ENCODE measurements around the gene ZNF697.
"Not testable (repeated sequence)": the region's sequence is repeated elsewhere in the genome, so short reads cannot be mapped to it uniquely, and the experiment has no call there.

The ZNF697 gene

GRCh38 chr1:119626841-119627240, 21.2 kb downstream of the ZNF697 start:
- DNase-seq: no peak

- no peak for DNase-seq
Observed at GRCh38 chr1:119626011-119626545, 22.0 kb downstream of the ZNF697 start.

DNA sequence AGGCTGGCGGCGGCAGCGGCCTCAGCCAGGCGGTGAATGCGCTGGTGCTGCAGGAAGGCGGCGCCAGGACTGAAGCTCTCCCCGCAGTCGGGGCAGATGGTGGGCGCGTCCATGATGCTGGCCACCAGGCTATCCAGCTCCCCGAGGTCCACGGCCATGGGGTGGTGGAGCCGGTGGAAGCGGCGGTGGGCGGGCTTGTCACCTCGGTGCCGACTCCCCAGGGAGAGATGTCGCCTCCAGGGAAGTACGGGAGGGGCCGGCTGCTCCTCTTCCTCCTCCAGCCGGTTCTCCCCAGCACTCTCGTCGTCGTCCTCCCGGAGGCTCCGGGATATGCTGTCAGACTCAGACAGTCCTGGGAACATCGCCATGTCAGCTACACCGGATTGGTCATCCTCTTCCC, 24.4 kb downstream of the ZNF697 start:
- DNase-seq: no peak

- DNase-seq: no peak
Observed at GRCh38 chr1:119623193-119623515, 24.9 kb downstream of the ZNF697 start.

DNA sequence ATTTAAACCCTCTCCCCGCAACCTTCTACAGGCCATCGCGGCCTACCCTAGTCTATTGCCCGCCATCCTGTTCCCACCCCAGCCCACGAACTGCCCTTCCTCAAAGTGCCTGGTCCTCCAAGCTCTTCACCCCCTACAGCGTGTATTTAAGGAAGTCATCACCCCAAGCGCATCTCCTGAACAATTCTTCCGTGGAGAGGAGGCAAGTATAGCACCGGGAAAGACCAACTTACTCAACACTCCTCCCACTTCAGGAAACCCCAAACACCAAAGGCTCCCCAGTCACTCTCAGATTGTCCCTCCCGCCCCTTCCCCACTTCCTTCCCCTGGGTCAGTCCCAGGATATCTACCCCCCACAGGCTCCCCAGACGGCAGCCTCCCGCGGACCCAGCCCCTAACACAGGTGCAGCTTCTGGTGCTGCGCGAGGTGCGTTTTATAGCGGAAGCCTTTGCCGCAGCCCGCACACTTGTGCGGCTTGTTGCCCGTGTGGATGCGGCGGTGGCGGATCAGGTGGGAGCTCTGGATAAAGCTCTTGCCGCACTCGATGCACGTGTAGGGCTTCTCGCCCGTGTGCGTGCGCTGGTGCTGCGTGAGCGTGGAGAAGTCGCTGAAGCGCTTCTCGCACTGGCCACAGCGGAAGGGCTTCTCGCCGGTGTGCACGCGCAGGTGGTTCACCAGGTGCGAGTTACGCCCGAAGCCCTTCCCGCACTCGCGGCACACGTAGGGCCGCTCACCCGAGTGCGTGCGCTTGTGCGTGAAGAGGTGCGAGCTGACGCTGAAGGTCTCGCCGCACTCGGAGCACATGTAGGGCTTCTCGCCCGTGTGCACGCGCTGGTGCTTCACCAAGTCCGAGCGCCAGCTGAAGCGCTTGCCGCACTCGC, 25.5 kb downstream of the ZNF697 start:
- DNase-seq: no peak

DNA sequence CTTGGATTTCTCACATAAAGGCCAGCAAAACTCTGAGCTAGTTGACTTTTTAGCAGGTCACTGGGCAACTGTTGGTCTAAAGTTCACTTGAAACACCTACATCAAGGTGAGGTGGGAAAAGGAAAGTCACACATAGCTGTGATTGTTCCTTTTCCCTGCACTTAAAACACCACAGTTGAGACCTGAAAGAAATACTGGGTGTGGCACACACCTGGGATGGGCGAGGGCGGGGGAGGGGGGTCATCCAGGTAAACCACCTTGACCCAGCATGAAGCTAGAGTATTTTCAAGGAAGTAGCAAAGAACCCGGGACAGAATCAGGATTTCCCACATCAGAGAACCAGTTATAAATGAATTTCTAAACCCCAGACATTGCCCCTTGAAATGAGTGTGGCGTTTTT, 26.4 kb downstream of the ZNF697 start:
- no peak for DNase-seq

- no peak for DNase-seq
Observed at GRCh38 chr1:119617751-119618691, 30.0 kb downstream of the ZNF697 start.

- DNase-seq: not testable (repeated sequence)
Observed at GRCh38 chr1:119616748-119617147, 31.3 kb downstream of the ZNF697 start.

- not testable (repeated sequence) for DNase-seq
Observed at GRCh38 chr1:119615100-119615499, 33.0 kb downstream of the ZNF697 start.

- peak; percentile 66 for DNase-seq
Observed at GRCh38 chr1:119613769-119614720, 34.0 kb downstream of the ZNF697 start.

- DNase-seq: peak; percentile 53
Observed at GRCh38 chr1:119611701-119612113, 36.4 kb downstream of the ZNF697 start.

DNA sequence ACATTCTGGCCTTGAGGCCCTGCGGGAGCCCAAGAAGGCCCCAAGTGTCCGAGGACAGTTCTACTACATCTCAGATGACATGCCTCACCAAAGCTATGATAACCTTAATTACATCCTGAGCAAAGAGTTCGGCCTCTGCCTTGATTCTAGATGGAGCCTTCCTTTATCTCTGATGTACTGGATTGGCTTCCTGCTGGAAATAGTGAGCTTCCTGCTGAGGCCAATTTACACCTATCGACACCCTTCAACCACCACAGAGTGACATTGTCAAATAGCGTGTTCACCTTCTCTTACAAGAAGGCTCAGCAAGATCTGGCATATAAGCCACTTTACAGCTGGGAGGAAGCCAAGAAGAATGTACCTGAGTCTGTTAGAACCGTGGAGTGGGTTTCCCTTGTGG, 39.2 kb downstream of the ZNF697 start:
- DNase-seq: not testable (repeated sequence)

DNA sequence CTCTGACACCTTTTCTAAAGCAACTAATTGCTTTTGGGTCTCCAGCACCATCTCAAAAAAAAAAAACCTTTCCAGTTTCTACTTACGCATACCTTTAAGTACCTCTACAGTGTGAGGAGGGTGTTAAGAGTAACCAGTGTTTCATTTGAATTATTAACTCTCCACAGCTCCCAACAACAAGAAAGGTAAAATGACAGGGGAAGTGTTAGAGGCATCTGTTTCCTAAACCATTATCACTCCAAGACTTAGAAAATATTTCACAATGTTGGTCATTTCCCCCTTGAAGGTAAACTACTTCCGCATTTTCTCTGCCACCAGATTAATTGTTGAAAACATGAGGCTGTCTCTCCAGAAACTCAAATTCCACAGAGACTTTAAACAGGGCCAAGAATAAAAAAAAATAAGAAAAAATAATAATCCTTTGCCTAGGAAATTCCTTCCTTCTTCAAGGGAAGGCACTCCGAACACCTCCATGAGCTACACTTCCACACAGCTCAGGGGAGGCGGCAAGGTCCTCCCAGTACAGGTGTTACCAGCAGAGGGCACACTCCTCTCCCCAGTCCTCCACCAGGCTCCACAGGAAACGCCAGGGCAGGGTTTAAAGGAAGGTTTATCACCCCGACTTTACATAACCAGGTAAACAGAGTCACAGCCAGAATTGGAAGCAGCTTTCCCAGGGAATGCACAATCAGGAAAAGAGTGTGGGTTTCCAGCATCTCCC, 40.8 kb downstream of the ZNF697 start:
- not testable (repeated sequence) for DNase-seq

GRCh38 chr1:119606394-119606793, 41.7 kb downstream of the ZNF697 start:
- DNase-seq: no peak

GRCh38 chr1:119605686-119606085, 42.4 kb downstream of the ZNF697 start:
- no peak for DNase-seq

DNA sequence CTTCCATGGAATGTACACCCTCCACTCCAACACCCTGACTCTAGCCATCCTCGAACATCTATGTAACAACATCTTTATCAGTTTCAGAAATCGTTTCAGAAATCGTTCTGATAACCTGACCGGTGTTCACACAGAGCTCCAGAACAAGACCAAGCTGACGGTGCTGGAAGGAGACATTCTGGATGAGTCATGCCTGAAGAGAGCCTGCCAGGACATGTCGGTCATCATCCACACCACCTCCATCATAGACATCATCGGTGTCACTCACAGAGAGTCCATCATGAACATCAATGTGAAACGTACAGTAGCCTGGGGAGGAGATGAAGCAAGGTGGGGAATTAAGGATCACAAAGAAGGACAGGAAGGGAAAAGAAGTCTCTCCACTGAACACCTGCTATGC, 43.0 kb downstream of the ZNF697 start:
- DNase-seq: not testable (repeated sequence)

DNA sequence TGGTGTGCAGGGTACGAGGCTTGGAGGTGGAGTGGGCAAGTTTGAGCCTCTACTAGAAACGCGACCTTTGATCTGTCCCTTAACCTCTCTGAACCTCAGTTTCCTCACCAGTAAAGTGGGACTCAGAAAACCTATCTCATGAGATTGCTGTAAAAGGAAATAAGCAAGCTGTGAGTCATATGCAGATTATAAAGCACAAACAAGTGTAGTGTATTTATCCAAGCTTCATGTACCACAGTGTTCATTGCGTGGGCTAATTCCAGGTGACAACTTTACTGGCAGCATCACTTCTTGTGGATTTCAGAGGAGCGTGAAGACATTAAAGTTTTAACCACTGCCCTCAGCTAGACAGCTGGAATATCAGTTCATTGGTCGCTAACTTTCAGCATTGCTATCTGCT, 44.4 kb downstream of the ZNF697 start:
- DNase-seq: no peak

DNA sequence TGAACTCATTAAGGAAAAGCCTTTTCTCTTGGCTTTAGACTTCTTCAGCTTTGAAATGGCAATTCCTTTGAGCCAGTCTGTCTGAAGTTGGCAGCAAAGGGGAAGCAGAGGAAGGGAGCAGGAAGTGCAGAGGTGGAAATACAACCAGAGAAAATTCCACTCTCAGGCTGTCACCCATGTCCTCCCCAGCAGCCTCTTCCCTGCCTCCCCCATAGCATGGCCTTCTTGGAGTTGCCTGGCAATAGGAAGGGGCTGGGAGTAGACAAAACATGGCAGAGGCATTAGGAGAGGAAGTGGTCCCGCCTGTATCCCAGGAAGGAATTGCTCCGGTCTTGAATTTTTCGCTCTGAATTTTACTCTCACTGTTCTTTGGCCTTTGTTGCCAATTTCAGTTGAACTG, 44.8 kb downstream of the ZNF697 start:
- DNase-seq: not testable (repeated sequence)

DNA sequence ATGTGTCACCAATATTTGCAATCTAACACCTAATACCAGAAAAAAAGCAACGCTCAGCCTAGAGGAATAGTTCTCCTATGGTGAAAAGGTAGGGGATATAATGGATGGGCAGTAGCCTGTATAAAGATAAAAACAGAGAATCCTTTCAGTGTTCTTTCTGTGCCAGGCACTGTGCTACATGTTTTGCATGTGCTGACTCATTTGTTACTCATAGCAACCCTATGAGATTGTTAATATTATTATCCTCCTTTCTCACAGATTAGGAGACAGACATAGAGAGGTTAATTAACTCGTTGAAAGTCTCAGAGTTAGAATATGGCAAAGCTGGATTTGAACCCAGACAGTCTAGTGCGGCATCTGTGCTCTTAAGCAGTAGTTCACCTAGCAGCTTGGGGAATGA, 45.3 kb downstream of the ZNF697 start:
- DNase-seq: not testable (repeated sequence)

DNA sequence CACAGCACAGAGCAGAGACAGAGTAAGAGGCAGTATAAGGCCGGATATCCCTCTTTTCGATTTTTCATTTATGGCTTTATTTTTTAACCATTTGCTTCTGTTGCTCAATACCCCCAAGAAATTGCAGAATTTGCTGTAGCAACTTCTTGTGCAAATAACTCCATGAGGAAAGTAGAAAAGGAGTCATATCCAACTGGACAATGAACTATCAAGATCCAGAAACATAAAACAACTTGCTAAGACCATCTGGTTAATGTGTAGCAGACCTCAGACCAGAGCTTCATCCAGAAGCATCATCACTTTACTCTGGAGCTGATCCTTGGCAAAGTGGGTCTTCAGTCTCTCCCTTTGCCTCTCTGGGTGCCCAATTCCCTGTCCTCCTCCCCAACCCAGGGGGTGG, 45.9 kb downstream of the ZNF697 start:
- DNase-seq: no peak

DNA sequence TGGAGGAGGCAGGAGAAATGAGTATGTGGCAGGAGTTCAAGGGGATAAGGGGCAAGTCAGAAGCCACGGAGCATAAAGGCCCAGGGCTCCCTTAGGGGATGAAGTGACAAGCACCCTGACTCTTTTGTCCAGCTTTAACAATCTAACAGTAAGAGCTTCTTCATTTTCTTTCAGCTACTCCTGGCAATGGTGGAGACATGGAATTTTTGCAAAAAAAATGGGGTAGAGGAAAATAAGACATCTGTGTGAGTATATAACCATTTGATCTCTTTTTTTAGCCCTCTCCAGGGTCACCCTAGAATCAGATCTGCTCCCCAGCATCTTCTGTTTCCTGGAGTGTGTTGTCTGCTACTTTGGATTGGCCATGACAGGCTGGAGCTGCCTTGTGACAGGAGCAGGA, 47.1 kb downstream of the ZNF697 start:
- no peak for DNase-seq

- no peak for DNase-seq
Observed at GRCh38 chr1:119600561-119600960, 47.5 kb downstream of the ZNF697 start.
